ENCODE data around the gene ZNF646.

- TF ChIP-seq, protein P1, sequence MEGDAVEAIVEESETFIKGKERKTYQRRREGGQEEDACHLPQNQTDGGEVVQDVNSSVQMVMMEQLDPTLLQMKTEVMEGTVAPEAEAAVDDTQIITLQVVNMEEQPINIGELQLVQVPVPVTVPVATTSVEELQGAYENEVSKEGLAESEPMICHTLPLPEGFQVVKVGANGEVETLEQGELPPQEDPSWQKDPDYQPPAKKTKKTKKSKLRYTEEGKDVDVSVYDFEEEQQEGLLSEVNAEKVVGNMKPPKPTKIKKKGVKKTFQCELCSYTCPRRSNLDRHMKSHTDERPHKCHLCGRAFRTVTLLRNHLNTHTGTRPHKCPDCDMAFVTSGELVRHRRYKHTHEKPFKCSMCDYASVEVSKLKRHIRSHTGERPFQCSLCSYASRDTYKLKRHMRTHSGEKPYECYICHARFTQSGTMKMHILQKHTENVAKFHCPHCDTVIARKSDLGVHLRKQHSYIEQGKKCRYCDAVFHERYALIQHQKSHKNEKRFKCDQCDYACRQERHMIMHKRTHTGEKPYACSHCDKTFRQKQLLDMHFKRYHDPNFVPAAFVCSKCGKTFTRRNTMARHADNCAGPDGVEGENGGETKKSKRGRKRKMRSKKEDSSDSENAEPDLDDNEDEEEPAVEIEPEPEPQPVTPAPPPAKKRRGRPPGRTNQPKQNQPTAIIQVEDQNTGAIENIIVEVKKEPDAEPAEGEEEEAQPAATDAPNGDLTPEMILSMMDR (IDR thresholded peaks at IDR 0.05): no peak
- TF ChIP-seq POLR2A (IDR thresholded peaks at IDR 0.05): no peak
Observed at GRCh38 chr16:31109622-31110021, 35.4 kb downstream of the ZNF646 start.

Measured in testis (tissue), 2 donors.